ENCODE measurements around the gene TFEB.

Gene TFEB

GRCh38 chr6:41716516-41717391 is 18.7 kb downstream of the TFEB start:
- Mint-ChIP-seq H3K4me1 (ENCODE audit: low read depth) (peaks cover 6% of the 10 kb centered on the region), H3K27ac (no peak overlapping the region), H3K27me3 (ENCODE audit: low read depth) (no peaks in the 10 kb centered on the region), H3K9me3 (no peaks in the 10 kb centered on the region), H3K4me3 (no peak overlapping the region), H3K36me3 (ENCODE audit: low read depth) (no peaks in the 10 kb centered on the region)
- no peak for DNase-seq (ENCODE audit: low spot score)

GRCh38 chr6:41715795-41716515 is 19.5 kb downstream of the TFEB start:
- Mint-ChIP-seq H3K27me3 (ENCODE audit: low read depth) (no peaks in the 10 kb centered on the region), H3K4me3 (no peak overlapping the region), H3K27ac (peak overlapping the region; percentile 58), H3K9me3 (no peaks in the 10 kb centered on the region), H3K36me3 (ENCODE audit: low read depth) (no peaks in the 10 kb centered on the region), H3K4me1 (ENCODE audit: low read depth) (peaks cover 6% of the 10 kb centered on the region)
- no peak for DNase-seq (ENCODE audit: low spot score)

DNA sequence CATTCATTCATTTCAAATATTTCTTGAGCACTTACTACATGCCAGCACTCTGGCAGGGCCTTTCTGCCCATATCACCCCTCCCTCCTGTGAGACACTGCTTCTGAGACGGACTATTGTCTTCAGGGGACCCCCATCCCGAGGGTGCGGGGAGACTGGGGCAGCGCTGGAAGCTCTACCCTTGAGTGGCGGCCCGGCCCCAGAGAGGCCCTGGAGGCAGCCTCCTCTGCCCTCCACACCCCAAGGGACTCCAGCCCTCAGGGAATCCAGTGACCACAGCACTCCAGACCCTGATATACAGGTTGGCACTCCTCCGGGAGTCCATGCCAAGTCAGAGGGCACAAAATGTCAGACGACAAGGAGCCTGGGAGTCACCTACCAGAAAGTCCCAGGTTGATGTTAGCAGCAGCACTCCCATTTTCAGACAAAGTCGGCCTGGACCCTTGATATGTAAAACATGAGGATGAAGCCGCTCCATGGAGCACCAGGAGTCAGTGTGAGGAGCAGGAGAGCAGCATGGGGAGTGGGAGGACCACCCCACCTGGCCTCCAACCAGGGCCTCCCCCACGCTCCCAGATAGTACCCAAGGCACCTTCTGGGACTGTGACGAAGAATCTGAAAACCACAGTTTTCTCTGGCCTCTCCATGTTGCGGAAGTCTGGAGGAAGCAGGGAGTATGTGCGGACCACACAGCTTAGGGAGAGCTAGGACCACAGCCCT is 20.7 kb downstream of the TFEB start:
- Mint-ChIP-seq H3K36me3 (ENCODE audit: low read depth) (no peaks in the 10 kb centered on the region), H3K4me3 (no peak overlapping the region), H3K9me3 (no peaks in the 10 kb centered on the region), H3K27ac (no peak overlapping the region), H3K27me3 (ENCODE audit: low read depth) (no peaks in the 10 kb centered on the region), H3K4me1 (ENCODE audit: low read depth) (peaks cover 6% of the 10 kb centered on the region)
- DNase-seq (ENCODE audit: low spot score): no peak

DNA sequence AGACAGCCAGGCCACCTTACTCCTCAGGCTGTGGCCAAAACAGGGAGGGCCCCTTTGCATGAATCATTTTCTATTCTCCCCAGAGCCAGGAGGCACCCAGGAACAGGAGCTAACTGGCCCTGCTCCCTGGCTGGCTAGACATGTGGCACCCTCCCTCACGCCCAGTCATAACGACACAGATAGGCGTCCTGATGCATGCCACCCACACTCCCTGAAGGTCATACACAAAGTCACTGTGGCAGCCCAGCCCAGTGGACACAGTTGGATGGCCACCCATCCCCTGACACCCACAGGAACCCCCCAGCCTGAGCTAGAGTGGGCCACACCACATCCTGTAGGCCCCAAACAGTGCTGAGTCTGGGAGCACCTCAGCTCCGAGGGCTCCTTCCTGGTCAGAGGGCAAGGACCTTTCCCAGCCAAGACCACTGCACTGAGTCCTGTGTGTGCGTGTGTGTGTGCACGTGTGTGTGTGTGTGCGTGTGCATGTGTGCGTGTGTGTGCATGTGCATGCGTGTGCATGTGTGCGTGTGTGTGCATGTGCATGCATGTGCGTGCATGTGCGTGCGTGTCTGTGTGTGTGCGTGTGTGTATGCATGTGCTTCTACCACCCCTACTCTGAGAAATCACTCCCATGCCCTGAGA is 21.6 kb downstream of the TFEB start:
- peaks cover 6% of the 10 kb centered on the region for H3K4me1 Mint-ChIP-seq (ENCODE audit: low read depth)
- no peak overlapping the region for H3K4me3 Mint-ChIP-seq
- no peaks in the 10 kb centered on the region for H3K27me3 Mint-ChIP-seq (ENCODE audit: low read depth)
- H3K9me3 Mint-ChIP-seq: no peaks in the 10 kb centered on the region
- DNase-seq (ENCODE audit: low spot score): peak; percentile 33
- no peak overlapping the region for H3K27ac Mint-ChIP-seq
- no peaks in the 10 kb centered on the region for H3K36me3 Mint-ChIP-seq (ENCODE audit: low read depth)

DNA sequence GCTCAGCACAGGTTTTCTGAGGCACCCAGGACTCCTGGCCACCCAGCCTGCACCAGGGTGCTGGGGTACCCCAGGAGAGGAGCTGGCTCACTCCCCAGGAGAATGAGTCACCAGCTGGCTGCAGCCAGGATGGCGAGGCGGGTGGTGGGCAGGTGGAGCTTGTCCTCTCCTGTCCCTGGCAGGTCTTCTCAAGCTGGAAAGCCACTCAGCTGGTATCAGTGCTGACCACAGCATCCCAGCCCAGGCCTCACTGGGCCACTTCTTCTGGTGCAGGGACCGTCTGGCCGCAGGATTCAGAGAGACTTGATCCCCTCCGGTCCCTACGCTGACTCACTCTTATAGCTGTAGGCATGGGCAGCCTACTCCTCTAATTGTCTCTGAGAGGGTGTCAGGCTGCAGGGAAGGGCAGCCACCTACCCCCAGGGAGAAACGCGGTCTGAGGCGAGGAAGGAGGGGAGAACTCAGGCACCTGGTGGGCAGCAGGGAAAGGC is 22.2 kb downstream of the TFEB start:
- DNase-seq (ENCODE audit: low spot score): no peak
- no peak overlapping the region for H3K4me3 Mint-ChIP-seq
- H3K27ac Mint-ChIP-seq: no peak overlapping the region
- no peaks in the 10 kb centered on the region for H3K36me3 Mint-ChIP-seq (ENCODE audit: low read depth)
- no peaks in the 10 kb centered on the region for H3K27me3 Mint-ChIP-seq (ENCODE audit: low read depth)
- H3K4me1 Mint-ChIP-seq (ENCODE audit: low read depth): peaks cover 8% of the 10 kb centered on the region
- no peaks in the 10 kb centered on the region for H3K9me3 Mint-ChIP-seq

GRCh38 chr6:41712651-41713103 is 22.7 kb downstream of the TFEB start:
- Mint-ChIP-seq H3K27me3 (ENCODE audit: low read depth) (no peaks in the 10 kb centered on the region), H3K9me3 (no peaks in the 10 kb centered on the region), H3K36me3 (ENCODE audit: low read depth) (no peaks in the 10 kb centered on the region), H3K4me3 (no peak overlapping the region), H3K27ac (no peak overlapping the region), H3K4me1 (ENCODE audit: low read depth) (peaks cover 12% of the 10 kb centered on the region)
- no peak for DNase-seq (ENCODE audit: low spot score)

GRCh38 chr6:41711323-41712038 is 23.9 kb downstream of the TFEB start:
- Mint-ChIP-seq H3K27ac (no peak overlapping the region), H3K36me3 (ENCODE audit: low read depth) (no peaks in the 10 kb centered on the region), H3K27me3 (ENCODE audit: low read depth) (no peaks in the 10 kb centered on the region), H3K4me3 (no peak overlapping the region), H3K4me1 (ENCODE audit: low read depth) (peaks cover 23% of the 10 kb centered on the region), H3K9me3 (no peaks in the 10 kb centered on the region)
- no peak for DNase-seq (ENCODE audit: low spot score)

DNA sequence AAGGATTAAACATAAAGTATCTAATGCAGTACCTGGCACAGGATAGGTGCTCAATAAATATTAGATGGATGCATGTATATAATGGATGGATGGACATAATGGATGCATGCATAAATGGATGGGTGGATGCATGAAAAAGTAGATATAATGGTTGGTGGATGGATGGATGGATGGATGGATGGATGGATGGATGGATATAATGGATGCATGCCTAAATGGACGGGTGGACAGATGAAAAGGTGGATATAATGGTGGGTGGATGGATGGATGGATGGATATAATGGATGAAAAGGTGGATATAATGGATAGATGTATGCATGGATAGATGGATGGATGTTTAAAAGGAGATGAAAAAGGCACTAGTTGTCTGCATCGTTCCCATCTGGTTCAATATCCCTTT is 26.0 kb downstream of the TFEB start:
- no peak overlapping the region for H3K4me3 Mint-ChIP-seq
- H3K27ac Mint-ChIP-seq: no peak overlapping the region
- H3K9me3 Mint-ChIP-seq: no peaks in the 10 kb centered on the region
- no peaks in the 10 kb centered on the region for H3K36me3 Mint-ChIP-seq (ENCODE audit: low read depth)
- no peak for DNase-seq (ENCODE audit: low spot score)
- peaks cover 25% of the 10 kb centered on the region for H3K4me1 Mint-ChIP-seq (ENCODE audit: low read depth)
- H3K27me3 Mint-ChIP-seq (ENCODE audit: low read depth): no peaks in the 10 kb centered on the region

- H3K9me3 Mint-ChIP-seq: no peaks in the 10 kb centered on the region
- no peaks in the 10 kb centered on the region for H3K36me3 Mint-ChIP-seq (ENCODE audit: low read depth)
- DNase-seq (ENCODE audit: low spot score): no peak
- no peaks in the 10 kb centered on the region for H3K27me3 Mint-ChIP-seq (ENCODE audit: low read depth)
- H3K4me3 Mint-ChIP-seq: no peak overlapping the region
- H3K4me1 Mint-ChIP-seq (ENCODE audit: low read depth): peaks cover 25% of the 10 kb centered on the region
- no peak overlapping the region for H3K27ac Mint-ChIP-seq
Observed at GRCh38 chr6:41708856-41709255, 26.6 kb downstream of the TFEB start.

- Mint-ChIP-seq H3K9me3 (no peaks in the 10 kb centered on the region), H3K27ac (peak overlapping the region; percentile 85), H3K4me3 (peak overlapping the region; percentile 50), H3K36me3 (ENCODE audit: low read depth) (no peaks in the 10 kb centered on the region), H3K27me3 (ENCODE audit: low read depth) (no peaks in the 10 kb centered on the region), H3K4me1 (ENCODE audit: low read depth) (peaks cover 25% of the 10 kb centered on the region)
- DNase-seq (ENCODE audit: low spot score): no peak
Observed at GRCh38 chr6:41707565-41708200, 27.7 kb downstream of the TFEB start.

GRCh38 chr6:41706876-41707564 is 28.4 kb downstream of the TFEB start:
- Mint-ChIP-seq H3K9me3 (no peaks in the 10 kb centered on the region), H3K27me3 (ENCODE audit: low read depth) (no peaks in the 10 kb centered on the region), H3K4me1 (ENCODE audit: low read depth) (peaks cover 25% of the 10 kb centered on the region), H3K36me3 (ENCODE audit: low read depth) (no peaks in the 10 kb centered on the region), H3K27ac (peak overlapping the region; percentile 85), H3K4me3 (peak overlapping the region; percentile 50)
- DNase-seq (ENCODE audit: low spot score): no peak

Measured in T-helper 2 cell treated with Interferon-gamma antibody and Interleukin-4, amounts not matched to agents 5 μg/mL and 100 μg/mL, for 36 hours (primary cell).